ENCODE results near the gene INHBE.
"Not testable (repeated sequence)": the region's sequence is repeated elsewhere in the genome, so short reads cannot be mapped to it uniquely, and the experiment has no call there.

Gene INHBE

GRCh38 chr12:57476162-57476992 lies 21.3 kb downstream of the INHBE start:
- DNase-seq (ENCODE audit: low read depth) = peak; percentile 58

DNA sequence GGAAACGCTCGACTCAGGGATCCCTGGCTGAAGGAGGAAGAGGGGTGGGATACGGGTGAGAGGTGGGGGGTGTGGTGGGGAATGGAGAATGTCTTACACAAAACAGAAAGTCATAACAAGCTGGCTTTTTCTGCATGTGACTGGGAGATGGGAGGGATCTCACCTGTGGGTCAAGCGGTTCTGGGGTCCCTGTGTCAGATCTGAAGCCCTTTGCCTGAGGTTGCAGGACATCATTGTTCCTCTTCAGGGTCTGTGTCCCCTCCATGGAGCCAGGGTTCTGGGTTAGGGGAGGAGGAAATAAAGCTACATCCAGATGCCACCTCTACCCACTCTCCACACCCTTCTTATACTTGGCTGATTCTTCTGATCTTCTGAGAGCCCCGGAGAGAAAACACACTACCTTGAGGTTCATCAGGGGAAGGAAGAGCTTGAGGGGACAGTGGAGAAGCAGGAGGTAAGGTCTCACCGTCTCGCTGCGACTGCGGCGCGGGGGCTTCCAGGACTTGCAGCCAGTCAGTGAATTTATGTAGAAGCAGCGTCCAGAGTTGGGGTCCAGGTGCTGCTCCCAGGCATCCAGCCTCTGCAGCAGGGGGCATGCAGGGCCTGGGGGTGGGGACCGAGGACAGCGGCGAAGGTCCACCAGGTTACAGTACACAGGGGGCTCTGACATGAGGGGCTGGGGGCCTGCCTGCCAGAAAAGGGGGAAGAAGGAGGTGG lies 22.0 kb downstream of the INHBE start:
- no peak for DNase-seq (ENCODE audit: low read depth)

DNA sequence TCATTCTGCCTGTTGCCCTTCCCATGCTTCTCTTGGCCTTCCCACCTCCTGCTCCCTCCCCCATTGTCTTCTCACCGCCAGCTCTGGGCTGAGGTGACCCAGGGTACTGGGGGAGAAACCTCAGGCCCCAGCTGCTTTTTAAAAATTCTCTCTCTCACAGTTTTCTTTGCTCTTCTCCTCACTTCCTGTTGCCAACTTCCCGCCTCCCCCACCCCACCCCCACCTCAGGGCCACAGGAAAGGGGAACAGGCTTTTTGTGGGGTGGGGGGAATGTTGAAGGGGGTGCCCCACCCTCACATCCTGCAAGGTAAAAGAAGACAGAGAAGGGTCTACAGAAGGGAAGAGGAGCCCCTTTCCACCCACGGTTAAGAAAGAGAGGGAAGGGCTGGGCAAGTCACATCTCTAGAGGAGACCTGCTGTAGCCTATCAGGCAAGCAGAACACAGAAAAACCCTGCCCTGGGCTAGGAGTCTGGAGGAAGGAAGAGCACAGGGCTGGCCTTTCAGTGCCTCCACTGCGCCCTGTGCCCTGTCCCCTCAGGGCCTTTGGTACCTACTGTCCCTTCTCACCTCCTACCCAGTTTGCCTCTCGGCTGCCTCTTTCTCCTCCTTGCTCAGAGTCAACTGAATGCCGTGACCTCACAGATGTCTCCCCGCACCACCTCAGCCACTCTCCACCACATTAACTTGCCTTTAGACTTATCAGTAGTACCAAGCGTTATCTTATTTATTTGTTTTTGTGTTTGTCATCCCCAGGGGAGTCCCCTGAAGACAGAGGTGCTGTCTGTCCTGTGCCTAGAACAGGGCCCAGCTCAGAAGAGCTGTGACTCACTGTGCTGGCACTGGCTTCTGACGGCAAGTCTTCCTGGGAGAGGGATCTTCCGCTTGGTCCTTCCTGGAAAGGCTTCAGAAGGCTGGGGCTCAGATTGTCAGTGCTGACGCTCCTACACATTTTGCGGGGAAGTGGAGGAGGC lies 22.9 kb downstream of the INHBE start:
- DNase-seq (ENCODE audit: low read depth) = no peak

DNA sequence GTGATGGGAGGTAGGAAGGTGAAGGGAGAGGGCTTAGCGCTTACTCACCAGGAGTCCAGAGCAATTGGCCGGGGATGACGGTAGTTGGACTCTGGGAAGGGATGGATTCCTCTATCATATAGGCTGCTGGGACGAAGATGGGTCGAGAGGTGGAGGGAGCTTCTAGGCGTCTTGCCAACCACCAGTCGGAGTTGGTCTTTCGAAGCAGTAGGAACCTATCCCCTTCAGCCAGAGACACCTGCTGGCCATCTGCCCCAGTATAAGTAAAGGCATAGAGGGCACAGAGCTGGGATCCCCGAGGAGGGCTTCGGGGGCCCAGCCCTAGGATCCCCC lies 23.9 kb downstream of the INHBE start:
- no peak for DNase-seq (ENCODE audit: low read depth)

DNA sequence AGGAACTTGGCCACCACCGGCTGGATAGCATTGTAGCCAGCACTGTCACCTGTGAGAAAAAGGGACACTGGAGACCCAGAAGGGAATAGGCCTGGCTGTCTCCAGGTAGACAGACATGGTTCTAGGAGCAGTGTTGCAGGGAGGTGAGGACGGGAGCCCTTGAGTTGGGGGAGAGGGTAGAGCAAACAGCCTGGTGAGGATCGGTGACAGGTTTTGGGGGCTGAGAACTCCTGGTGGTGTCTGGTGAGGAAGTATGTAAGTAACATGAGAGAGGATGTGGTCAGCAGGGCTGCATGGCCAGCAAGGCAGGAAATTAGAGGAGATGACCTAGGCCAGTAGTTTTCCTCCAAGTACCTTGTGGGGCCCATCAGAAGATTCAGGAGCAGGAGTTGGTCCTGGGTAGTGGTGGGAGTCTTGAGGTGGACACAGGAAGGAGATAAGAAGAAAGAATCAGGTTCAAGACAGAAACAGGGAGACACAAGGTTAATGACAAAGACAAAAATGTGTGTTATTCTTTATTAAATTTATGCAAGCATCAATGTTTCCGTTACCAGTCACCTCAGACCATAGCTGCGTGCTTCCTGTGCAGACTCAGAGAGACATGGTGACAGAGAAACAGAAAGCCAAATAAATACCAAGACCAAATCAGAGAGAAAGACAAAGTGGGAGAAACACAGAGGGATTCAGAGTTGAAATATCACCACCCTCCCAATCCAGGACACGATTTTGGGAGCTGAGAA lies 24.4 kb downstream of the INHBE start, which contains the start of gene ARHGAP9:
ARHGAP9 (minus strand) TSS at position 491 of the 740 bp plus-strand sequence; CDS start at position 31, 460 bp downstream.
- DNase-seq (ENCODE audit: low read depth) = no peak

DNA sequence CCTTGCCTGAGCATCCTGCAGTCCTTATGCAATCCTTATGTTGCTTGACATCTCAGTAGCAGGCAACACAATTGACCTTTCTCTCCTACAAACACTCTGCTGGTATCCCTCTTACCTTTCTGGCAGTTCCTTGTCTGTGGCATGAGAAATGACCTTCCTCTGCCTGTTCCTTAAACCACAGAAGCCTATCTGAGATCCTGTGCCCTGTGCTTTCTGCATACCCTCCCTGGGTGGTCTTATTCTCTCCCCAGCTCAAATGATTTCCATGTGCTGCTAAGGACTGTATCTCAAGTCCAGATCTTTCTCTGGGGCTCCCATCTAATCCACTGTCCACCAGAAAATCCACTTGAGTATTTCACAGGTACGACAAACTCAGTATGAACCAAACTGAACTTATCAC lies 26.6 kb downstream of the INHBE start:
- no peak for DNase-seq (ENCODE audit: low read depth)

DNA sequence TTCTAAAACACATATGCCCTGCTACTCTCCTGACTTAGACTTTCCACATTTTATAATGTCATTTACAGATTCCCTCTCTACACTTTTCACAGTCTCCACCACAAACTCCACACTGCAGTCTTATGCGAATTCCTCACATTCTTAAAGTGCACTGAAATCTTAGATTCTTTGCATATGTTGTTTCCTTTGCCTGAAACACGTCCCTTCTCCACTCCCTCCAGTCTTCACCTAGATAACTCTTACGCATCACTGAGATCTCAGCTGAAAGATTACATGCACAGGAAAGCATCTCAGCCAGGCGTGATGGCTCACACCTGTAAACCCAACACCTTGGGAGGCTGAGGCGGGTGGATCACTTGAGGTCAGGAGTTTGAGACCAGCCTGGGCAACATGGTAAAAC lies 28.4 kb downstream of the INHBE start:
- DNase-seq (ENCODE audit: low read depth) = no peak

GRCh38 chr12:57485695-57486094 lies 30.6 kb downstream of the INHBE start:
- no peak for DNase-seq (ENCODE audit: low read depth)

DNA sequence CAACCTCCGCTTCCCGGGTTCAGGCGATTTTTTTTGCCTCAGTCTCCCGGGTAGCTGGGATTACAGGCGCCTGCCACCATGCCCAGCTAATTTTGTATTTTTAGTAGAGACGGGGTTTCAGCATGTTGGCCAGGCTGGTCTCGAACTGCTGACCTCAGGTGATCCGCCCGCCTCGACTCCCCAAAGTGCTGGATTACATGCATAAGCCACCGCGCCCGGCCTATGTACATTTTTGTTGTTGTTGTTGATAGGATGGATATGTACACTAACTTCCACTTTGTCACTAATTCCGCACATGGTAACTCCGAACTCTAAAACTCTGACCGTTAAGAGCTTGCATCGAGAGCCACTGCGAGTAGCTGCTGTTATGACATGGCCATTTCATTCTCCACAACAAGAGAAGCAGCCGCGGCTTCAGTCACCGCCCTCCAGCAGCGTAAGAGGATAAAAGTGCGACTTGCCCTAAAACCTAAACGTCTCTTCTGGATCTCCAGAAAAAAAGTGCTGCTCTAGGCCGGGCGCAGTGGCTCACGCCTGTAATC lies 32.0 kb downstream of the INHBE start:
- DNase-seq (ENCODE audit: low read depth) = no peak

GRCh38 chr12:57487597-57488401 lies 32.7 kb downstream of the INHBE start, which contains the start of gene MARS1:
TSS of gene MARS1 (plus strand) at chr12:57488068. CDS start at chr12:57488091, 23 bp downstream.
- peak; percentile 87 for DNase-seq (ENCODE audit: low read depth)

- DNase-seq (ENCODE audit: low read depth) = no peak
Measured at GRCh38 chr12:57488402-57489156, 33.5 kb downstream of the INHBE start.

DNA sequence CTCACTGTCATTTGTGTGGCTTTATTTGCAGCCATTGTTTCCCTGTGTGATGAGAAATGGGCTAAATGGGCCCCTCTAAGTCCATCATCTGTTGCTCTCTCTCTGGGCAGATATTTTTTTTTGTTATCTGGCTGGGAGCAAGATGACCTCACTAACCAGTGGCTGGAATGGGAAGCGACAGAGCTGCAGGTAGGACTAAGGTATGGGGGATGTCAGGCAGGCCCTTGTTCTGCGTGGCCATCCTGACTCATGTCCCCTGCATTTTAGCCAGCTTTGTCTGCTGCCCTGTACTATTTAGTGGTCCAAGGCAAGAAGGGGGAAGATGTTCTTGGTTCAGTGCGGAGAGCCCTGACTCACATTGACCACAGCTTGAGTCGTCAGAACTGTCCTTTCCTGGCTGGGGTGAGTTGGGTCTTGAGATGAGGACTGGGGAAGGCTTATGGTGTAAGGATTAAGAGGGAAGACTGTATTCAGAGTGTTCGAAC lies 34.1 kb downstream of the INHBE start:
- DNase-seq (ENCODE audit: low read depth) = no peak

DNA sequence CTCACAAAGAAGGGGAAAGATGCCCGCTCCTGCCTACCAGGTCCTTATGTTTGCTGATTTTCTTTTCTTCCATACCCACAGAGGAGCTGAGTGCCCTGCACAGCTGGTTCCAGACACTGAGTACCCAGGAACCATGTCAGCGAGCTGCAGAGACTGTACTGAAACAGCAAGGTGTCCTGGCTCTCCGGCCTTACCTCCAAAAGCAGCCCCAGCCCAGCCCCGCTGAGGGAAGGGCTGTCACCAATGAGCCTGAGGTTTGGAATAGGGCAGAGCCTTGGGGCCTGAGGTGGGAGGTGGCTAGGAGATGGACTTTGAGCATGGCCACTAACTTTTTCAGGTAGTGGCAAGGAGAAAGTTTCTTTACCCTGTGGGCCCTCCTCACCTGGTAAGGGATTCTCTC lies 35.0 kb downstream of the INHBE start:
- DNase-seq (ENCODE audit: low read depth) = no peak

DNA sequence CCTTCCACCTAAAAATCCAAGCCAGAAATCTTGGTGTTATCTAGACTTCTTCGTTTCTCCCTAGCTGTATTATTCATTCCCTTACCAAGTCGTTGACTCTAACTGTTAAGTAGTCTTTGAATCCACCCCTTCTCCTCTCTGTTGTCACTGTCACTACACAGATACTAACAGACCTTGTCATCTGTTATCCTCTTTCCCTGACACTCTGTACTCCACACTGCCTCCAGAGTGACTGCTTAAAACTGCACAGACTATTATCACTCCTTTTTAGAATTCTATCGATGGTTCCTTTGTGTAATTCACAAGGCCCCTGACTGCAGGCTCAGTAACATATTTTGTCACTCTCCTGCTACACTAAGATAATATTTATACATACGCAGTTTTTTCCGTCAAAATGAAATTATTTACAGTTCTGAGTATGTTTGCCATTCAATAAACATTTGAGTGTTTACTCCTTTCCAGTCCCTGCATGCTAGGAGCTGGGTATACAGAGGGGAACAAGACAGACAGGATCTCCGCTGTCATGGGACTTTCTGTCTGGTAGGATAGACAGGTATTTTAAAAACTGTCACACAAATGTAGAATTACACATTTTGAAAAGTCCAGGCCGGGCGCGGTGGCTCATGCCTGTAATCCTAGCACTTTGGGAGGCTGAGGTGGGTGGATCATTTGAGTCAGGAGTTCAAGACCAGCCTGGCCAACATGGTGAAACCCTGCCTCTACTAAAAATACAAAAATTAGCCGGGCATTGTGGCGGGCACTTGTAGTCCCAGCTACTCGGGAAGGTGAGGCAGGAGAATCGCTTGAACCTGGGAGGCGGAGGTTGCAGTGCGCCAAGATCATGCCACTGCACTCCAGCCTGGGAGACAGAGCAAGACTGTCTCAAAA lies 36.5 kb downstream of the INHBE start:
- DNase-seq (ENCODE audit: low read depth) = no peak

GRCh38 chr12:57495051-57495701 lies 40.1 kb downstream of the INHBE start:
- not testable (repeated sequence) for DNase-seq (ENCODE audit: low read depth)

DNA sequence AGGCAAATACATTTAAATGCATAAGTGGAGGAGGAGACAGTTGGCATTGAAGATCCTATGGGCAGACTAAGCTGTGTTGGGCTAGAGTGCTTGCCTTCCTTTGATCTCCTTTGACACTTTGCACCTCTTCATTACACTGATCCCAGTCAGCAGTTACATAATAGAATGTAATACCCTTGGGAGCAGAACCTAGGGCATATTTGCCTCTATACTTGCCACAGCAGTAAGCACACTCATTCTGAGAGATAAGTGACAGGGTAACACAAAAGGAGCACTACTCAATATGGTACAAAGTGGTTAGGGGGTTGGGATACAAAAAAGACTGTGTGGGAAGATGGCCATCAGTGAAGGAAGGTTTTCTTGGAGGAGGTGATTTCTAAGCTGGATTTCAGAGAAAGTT lies 41.7 kb downstream of the INHBE start:
- no peak for DNase-seq (ENCODE audit: low read depth)

DNA sequence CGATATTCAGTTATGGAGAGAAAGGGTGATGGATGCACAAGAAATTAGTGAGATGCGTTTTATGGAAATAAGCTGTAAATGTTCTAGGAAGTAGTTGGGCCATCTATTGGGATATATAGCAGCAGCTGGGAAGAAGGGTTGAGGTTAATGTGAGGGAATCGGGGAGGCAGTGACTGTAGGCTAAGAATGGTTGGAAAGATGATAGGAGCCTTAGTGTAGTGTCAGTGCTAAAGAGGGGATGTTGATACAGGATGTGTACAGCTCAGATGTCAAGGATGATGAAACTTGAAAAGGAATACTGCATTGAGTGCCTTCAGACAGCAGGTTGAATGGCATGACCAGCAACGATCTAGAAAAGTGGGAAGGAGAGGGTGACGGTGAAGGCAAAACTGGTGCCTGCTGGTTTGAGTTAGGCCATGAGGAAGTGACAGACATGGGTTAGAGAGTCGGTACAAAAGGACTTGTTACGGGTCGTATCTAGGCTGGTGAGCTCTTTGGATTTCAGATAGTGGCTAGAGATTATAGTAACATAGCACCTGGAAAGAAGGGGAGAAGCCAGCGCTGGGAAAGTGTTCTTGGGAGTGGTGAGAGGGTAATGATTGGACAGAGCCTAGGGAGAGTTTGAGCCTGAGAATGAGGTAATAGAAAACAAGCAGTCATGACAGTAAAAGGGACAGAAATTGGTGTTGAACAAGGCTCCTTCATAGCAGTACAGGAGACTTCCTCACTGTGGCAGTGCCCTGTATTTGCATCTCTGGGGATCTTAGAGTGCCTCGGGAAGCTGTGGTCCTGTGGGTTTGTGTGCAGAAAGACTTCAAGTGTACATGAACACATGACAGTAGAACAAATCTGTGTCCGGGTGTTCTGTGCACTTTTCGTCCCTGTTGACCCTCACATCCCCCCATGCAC lies 42.4 kb downstream of the INHBE start:
- no peak for DNase-seq (ENCODE audit: low read depth)
